Liver (tissue), 9 donors: ENCODE data around the gene IP6K2. TPM values are rescaled to one million over a fixed set of nuclear protein-coding genes. Genes with fewer than 3 reads are reported as not detected.

Source experiments
- DNase-seq: peaks from one replicate; pipeline ENCODE4 v3.0.0-alpha.2; 2017; ENCODE audit warnings: low spot score
- H3K27ac ChIP-seq, 2 donors: one replicate each; pipeline ENCODE4 v1.7.0; 2013; ENCODE audit warnings: inconsistent platforms in 2 of 2, low read length in 2 of 2, control low read depth in 1 of 2, low read depth in 1 of 2, mild to moderate bottlenecking in 1 of 2
- H3K27me3 ChIP-seq, 4 donors: one replicate each; pipeline versions ENCODE4 v1.6.1 to v1.7.0; 2013; ENCODE audit warnings: low read length in 3 of 4, inconsistent platforms in 1 of 4, mild to moderate bottlenecking in 1 of 4, moderate library complexity in 1 of 4; ENCODE audit not compliant: control insufficient read depth in 4 of 4, insufficient read depth in 4 of 4
- H3K36me3 ChIP-seq, 4 donors: one replicate each; pipeline versions ENCODE4 v1.6.1 to v1.7.0; 2013; ENCODE audit warnings: low read length in 3 of 4, mild to moderate bottlenecking in 3 of 4, low read depth in 1 of 4, moderate library complexity in 1 of 4; ENCODE audit not compliant: control insufficient read depth in 4 of 4, insufficient read depth in 3 of 4
- H3K4me1 ChIP-seq, 4 donors: one replicate each; pipeline versions ENCODE4 v1.6.1 to v1.7.0; 2013; ENCODE audit warnings: low read length in 3 of 4, mild to moderate bottlenecking in 3 of 4, moderate library complexity in 1 of 4; ENCODE audit not compliant: control insufficient read depth in 4 of 4, insufficient read depth in 4 of 4
- H3K4me3 ChIP-seq, 3 donors: one replicate each; pipeline versions ENCODE4 v1.6.1 to v1.7.0; 2013; ENCODE audit warnings: low read length in 3 of 3, control low read depth in 1 of 3, low read depth in 1 of 3, mild to moderate bottlenecking in 1 of 3
- H3K9ac ChIP-seq, 2 donors: one replicate each; pipeline ENCODE4 v1.7.0; 2013; ENCODE audit warnings: low read length in 2 of 2, mild to moderate bottlenecking in 2 of 2, moderate library complexity in 2 of 2, control low read depth in 1 of 2, low read depth in 1 of 2
- H3K9me3 ChIP-seq, 4 donors: one replicate each; pipeline versions ENCODE4 v1.6.1 to v1.7.0; 2013; ENCODE audit warnings: low read length in 3 of 4; ENCODE audit not compliant: control insufficient read depth in 4 of 4
- EGR1 ChIP-seq, 2 donors: IDR thresholded peaks; 2 replicates each; pipeline ENCODE4 v1.6.1; 2016 to 2018; ENCODE audit warnings: antibody characterized with exemption in 2 of 2, low read depth in 2 of 2
- FOXA1 ChIP-seq: IDR thresholded peaks from 2 replicates; pipeline ENCODE4 v1.6.1; 2016; ENCODE audit warnings: antibody characterized with exemption
- FOXA2 ChIP-seq: IDR thresholded peaks from 2 replicates; pipeline ENCODE4 v1.6.1; 2016; ENCODE audit warnings: antibody characterized with exemption
- GABPA ChIP-seq, 2 donors: IDR thresholded peaks in 1 of 2; conservative IDR thresholded peaks in 1 of 2; 2 replicates each; pipeline ENCODE4 v1.6.1; 2016; ENCODE audit warnings: antibody characterized with exemption in 2 of 2, mild to moderate bottlenecking in 1 of 2, moderate library complexity in 1 of 2
- HNF4A ChIP-seq, 2 donors: conservative IDR thresholded peaks; 2 replicates each; pipeline ENCODE4 v1.6.1; 2016; ENCODE audit warnings: antibody characterized with exemption in 2 of 2, mild to moderate bottlenecking in 2 of 2
- HNF4G ChIP-seq: IDR thresholded peaks from 2 replicates; pipeline ENCODE4 v1.6.1; 2016; ENCODE audit warnings: antibody characterized with exemption
- JUND ChIP-seq, 2 donors: IDR thresholded peaks; 2 replicates each; pipeline ENCODE4 v1.6.1; 2016; ENCODE audit warnings: antibody characterized with exemption in 2 of 2
- NR2F2 ChIP-seq: IDR thresholded peaks from 2 replicates; pipeline ENCODE4 v1.6.1; 2016; ENCODE audit warnings: antibody characterized with exemption
- RAD21 ChIP-seq, 2 donors: IDR thresholded peaks; 2 replicates each; pipeline ENCODE4 v1.6.1; 2016; ENCODE audit warnings: antibody characterized with exemption in 2 of 2, mild to moderate bottlenecking in 2 of 2
- RXRA ChIP-seq, 2 donors: IDR thresholded peaks; 2 replicates each; pipeline ENCODE4 v1.6.1; 2017 to 2018; ENCODE audit warnings: antibody characterized with exemption in 2 of 2, mild to moderate bottlenecking in 1 of 2
- SP1 ChIP-seq: IDR thresholded peaks from 2 replicates; pipeline ENCODE4 v1.6.1; 2018; ENCODE audit warnings: antibody characterized with exemption, mild to moderate bottlenecking
- TAF1 ChIP-seq: conservative IDR thresholded peaks from 2 replicates; pipeline ENCODE4 v1.6.1; 2016; ENCODE audit warnings: antibody characterized with exemption, mild to moderate bottlenecking
- YY1 ChIP-seq: IDR thresholded peaks from 2 replicates; pipeline ENCODE4 v1.6.1; 2016; ENCODE audit warnings: antibody characterized with exemption, mild to moderate bottlenecking
- WGBS: extraction: QIAGEN DNeasy Blood & Tissue Kit; methylation state at CpG from one replicate; pipeline ENCODE4 v1.1.7; 2013; 5-methylcytosine and 5-hydroxymethylcytosine counted together
- polyA plus RNA-seq, 2 donors: library from polyadenylated mRNA; stranded (reverse) in 1 of 2; unstranded in 1 of 2; fragments of 200-250 nt in 1 of 2; fragments of >200 nt in 1 of 2; fragmentation: Nextera tagmentation in 1 of 2; extraction: Ambion mirVana in 1 of 2; gene quantifications; one replicate each; pipeline versions ENCODE4 v1.2.1 to v1.2.3, GENCODE V29; 2013 to 2015
- total RNA-seq, 2 donors: library from RNA; depleted of rRNA; stranded (reverse); fragments of >200 nt; gene quantifications; one replicate each; pipeline ENCODE4 v1.2.3, GENCODE V29; 2014
- TF ChIP-seq, protein P1 (sequence below): fragments of 150-350 bp; IDR thresholded peaks from 2 replicates; pipeline ENCODE4 v1.5.1; 2017; ENCODE audit warnings: improper control_type of control experiment, low read depth, low read length; ENCODE audit not compliant: missing input control
- TF ChIP-seq, protein P2 (sequence below): IDR thresholded peaks from 2 replicates; pipeline ENCODE4 v1.6.1; 2016; ENCODE audit warnings: antibody characterized with exemption
- TF ChIP-seq, protein P3 (sequence below): IDR thresholded peaks from 2 replicates; pipeline ENCODE4 v1.6.1; 2016; ENCODE audit warnings: antibody characterized with exemption
- TF ChIP-seq, protein P4 (sequence below): IDR thresholded peaks from 2 replicates; pipeline ENCODE4 v1.6.1; 2016; ENCODE audit warnings: antibody characterized with exemption
- donor health status: healthy.
- donor health status: healthy.
- donor health status: healthy.
- donor health status: healthy.
- donor health status: healthy.

The IP6K2 gene
- total and polyA plus RNA-seq, 4 donors, result 21.8 to 37.6 (median 24.3) TPM

DNA sequence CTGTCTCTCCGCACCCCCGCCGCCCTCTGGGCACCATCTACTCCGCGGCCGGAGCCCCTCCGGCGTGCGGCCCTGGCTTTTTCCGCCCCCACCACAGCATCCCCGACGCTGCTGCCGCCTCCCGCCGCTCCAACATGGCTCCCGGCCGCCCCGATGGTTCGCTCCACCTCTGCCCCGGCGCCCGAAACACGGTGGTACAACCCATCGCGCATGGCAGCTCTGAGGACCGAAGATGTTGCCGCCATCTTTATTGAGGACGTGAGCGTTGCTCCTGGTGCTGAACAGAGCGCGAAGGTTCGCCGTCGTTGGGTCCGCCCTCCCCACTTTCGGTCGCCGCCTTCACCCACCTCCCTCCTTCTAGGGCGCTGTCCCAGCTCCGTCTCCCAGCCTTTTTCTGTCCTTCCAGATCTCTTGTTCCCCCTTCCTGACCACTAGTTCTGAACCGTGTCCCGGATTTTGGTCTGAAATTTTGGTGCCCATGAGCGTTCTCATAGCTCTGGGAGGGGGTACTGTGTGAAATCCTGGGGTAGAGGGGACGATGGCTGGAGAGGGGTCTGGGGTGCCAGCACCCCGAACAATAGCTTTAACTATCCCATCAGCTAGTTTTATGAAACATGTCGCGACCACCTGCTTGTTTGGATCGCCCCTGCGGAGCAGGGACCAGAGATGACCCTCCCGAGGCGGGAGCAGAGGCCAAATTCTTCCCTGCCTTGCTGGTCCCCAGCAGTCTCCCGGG is 54.1 kb downstream of the IP6K2 start, which contains the start of gene CELSR3 (continued):
- TF ChIP-seq TAF1, result no peak
- TF ChIP-seq, protein P1, sequence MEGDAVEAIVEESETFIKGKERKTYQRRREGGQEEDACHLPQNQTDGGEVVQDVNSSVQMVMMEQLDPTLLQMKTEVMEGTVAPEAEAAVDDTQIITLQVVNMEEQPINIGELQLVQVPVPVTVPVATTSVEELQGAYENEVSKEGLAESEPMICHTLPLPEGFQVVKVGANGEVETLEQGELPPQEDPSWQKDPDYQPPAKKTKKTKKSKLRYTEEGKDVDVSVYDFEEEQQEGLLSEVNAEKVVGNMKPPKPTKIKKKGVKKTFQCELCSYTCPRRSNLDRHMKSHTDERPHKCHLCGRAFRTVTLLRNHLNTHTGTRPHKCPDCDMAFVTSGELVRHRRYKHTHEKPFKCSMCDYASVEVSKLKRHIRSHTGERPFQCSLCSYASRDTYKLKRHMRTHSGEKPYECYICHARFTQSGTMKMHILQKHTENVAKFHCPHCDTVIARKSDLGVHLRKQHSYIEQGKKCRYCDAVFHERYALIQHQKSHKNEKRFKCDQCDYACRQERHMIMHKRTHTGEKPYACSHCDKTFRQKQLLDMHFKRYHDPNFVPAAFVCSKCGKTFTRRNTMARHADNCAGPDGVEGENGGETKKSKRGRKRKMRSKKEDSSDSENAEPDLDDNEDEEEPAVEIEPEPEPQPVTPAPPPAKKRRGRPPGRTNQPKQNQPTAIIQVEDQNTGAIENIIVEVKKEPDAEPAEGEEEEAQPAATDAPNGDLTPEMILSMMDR, result no peak
- TF ChIP-seq HNF4A (conservative IDR thresholded peaks at IDR 0.05), result no peak
- no peak for TF ChIP-seq HNF4G

DNA sequence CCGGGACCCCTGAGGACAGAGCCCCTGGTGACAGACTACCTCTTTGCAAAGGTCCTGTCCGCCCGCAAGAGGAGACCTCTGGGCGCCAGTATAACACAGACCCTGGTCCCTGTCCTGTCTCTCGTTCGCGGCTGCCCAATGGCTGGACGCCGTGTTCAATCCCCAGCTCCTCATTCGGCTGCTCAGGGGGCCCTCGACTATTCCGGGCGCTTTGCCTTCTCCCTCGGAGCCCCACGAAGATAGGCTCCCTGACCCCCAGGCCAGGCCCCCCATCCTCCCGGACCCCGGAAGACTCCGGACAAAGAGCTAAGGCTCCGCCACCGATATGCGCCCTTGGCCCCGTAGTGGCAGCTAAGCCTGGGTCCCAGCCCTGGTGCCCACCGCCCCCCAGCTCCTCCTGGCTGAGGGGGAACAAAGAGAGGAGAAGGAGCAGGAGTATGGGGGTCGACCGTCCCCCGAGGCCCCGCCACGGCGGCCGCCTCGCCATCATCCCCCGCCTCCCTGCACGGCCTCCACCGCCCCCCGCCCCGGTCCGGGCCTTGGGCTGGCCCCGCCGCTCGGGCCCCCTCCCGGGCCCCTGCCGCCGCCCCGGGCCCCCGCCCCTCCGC is 54.8 kb downstream of the IP6K2 start:
- Histone ChIP-seq H3K4me3 (no peak overlapping the region), H3K4me1 (peaks cover 0 to 15% (median 14%) of the 10 kb centered on the region in 4 donors), H3K9ac (no peak overlapping the region), H3K27ac (no peak overlapping the region), H3K27me3 (peaks cover 0 to 5% (median 0%) of the 10 kb centered on the region in 4 donors), H3K9me3 (peaks cover 0 to 6% (median 0%) of the 10 kb centered on the region in 4 donors), H3K36me3 (no peaks in the 10 kb centered on the region)
- WGBS, result 5% methylated on average over 46 of the region's 46 CpGs
- no peak for DNase-seq
- TF ChIP-seq YY1 (no peak), NR2F2 (no peak), FOXA2 (no peak), RXRA (IDR thresholded peaks at IDR 0.05) (no peak), SP1 (no peak), FOXA1 (no peak), GABPA (IDR thresholded peaks at IDR 0.05 in 1 of 2, conservative IDR thresholded peaks at IDR 0.05 in 1 of 2) (no peak), HNF4A (conservative IDR thresholded peaks at IDR 0.05) (no peak), TAF1 (no peak), EGR1 (IDR thresholded peaks at IDR 0.05; ENCODE audit: low read depth in 2 of 2) (no peak), RAD21 (IDR thresholded peaks at IDR 0.05) (no peak), HNF4G (no peak), JUND (IDR thresholded peaks at IDR 0.05) (no peak)
- TF ChIP-seq, protein P2, sequence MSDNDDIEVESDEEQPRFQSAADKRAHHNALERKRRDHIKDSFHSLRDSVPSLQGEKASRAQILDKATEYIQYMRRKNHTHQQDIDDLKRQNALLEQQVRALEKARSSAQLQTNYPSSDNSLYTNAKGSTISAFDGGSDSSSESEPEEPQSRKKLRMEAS, result no peak
- TF ChIP-seq, protein P3, sequence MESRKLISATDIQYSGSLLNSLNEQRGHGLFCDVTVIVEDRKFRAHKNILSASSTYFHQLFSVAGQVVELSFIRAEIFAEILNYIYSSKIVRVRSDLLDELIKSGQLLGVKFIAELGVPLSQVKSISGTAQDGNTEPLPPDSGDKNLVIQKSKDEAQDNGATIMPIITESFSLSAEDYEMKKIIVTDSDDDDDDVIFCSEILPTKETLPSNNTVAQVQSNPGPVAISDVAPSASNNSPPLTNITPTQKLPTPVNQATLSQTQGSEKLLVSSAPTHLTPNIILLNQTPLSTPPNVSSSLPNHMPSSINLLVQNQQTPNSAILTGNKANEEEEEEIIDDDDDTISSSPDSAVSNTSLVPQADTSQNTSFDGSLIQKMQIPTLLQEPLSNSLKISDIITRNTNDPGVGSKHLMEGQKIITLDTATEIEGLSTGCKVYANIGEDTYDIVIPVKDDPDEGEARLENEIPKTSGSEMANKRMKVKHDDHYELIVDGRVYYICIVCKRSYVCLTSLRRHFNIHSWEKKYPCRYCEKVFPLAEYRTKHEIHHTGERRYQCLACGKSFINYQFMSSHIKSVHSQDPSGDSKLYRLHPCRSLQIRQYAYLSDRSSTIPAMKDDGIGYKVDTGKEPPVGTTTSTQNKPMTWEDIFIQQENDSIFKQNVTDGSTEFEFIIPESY, result no peak
- TF ChIP-seq, protein P4, sequence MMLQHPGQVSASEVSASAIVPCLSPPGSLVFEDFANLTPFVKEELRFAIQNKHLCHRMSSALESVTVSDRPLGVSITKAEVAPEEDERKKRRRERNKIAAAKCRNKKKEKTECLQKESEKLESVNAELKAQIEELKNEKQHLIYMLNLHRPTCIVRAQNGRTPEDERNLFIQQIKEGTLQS, result no peak
- TF ChIP-seq, protein P1, result no peak
